Kidney (tissue), 22 donors: ENCODE data around the gene STK36. TPM values are rescaled to one million over a fixed set of nuclear protein-coding genes. Genes with fewer than 3 reads are reported as not detected.

ENCODE experiments used
- DNase-seq, 5 donors: peaks; one replicate each; pipeline ENCODE4 v3.0.0-alpha.2; 2013 to 2020
- FAIRE-seq: peaks from 2 replicates; lab custom pipeline; 2012; peaks lifted over from hg19 to GRCh38; lab: Jason Lieb, UNC
- H3K27ac ChIP-seq, 2 donors: one replicate each; pipeline ENCODE4 v1.7.0; 2013; ENCODE audit warnings: low read depth in 2 of 2, low read length in 2 of 2, inconsistent platforms in 1 of 2
- H3K27me3 ChIP-seq: one replicate; pipeline ENCODE4 v1.7.1; 2013; ENCODE audit warnings: low read length, inconsistent platforms; ENCODE audit not compliant: control insufficient read depth, insufficient read depth
- H3K36me3 ChIP-seq, 3 donors: one replicate each; pipeline versions ENCODE4 v1.7.0 to v1.7.1; 2013; ENCODE audit warnings: low read length in 3 of 3, control low read depth in 1 of 3, inconsistent platforms in 1 of 3; ENCODE audit not compliant: insufficient read depth in 3 of 3, control insufficient read depth in 2 of 3
- H3K4me1 ChIP-seq, 3 donors: one replicate each; pipeline versions ENCODE4 v1.7.0 to v1.7.1; 2013; ENCODE audit warnings: low read length in 3 of 3, inconsistent platforms in 1 of 3, low read depth in 1 of 3; ENCODE audit not compliant: control insufficient read depth in 2 of 3, insufficient read depth in 2 of 3
- H3K4me3 ChIP-seq, 3 donors: one replicate each; pipeline versions ENCODE4 v1.7.0 to v1.8.1; 2013; ENCODE audit warnings: low read length in 3 of 3, control low read depth in 1 of 3, inconsistent platforms in 1 of 3
- H3K9ac ChIP-seq, 3 donors: one replicate each; pipeline versions ENCODE4 v1.7.0 to v1.7.1; 2013; ENCODE audit warnings: low read length in 3 of 3, control low read depth in 1 of 3, inconsistent platforms in 1 of 3
- H3K9me3 ChIP-seq, 3 donors: one replicate each; pipeline versions ENCODE4 v1.7.0 to v1.7.1; 2013; ENCODE audit warnings: low read length in 3 of 3, control low read depth in 1 of 3, inconsistent platforms in 1 of 3; ENCODE audit not compliant: control insufficient read depth in 2 of 3, insufficient read depth in 1 of 3
- CTCF ChIP-seq: IDR thresholded peaks from 3 replicates; pipeline ENCODE4 v1.5.1; 2012; ENCODE audit warnings: mild to moderate bottlenecking, moderate library complexity, borderline replicate concordance; ENCODE audit not compliant: insufficient read depth; ENCODE audit errors: extremely low read depth
- intact Hi-C: fragments of 100-400 bp; cut with DNase I; formaldehyde crosslinking; loops from one replicate; pipeline ENCODE4 v1.11.1; 2022
- long read RNA-seq, 10 donors: library from polyadenylated mRNA in 1 of 10; unstranded in 1 of 10; transcript quantifications; one replicate each; pipeline ENCODE4 v2.0.0 and lab custom pipeline, GENCODE V29; 2021 to 2026
- polyA plus RNA-seq: library from polyadenylated mRNA; stranded (reverse); fragments of 350-450 nt; fragmentation: Illumina TruSeq; extraction: RNeasy Lipid Tissue Mini Kit (QIAGEN cat#74804); gene quantifications from one replicate; pipeline ENCODE4 v1.2.3, GENCODE V29; 2014; ENCODE audit warnings: low read depth, low replicate concordance; ENCODE audit not compliant: insufficient read depth
- total RNA-seq: library from RNA; stranded (reverse); fragmentation: NEBNext Ultra II Directional; extraction: Animal tissue kit (Norgen Biotek cat#: 25700); gene quantifications from one replicate; pipeline ENCODE4 v1.2.1, GENCODE V29; 2021
- donor health status: control.
- donor health status: control.
- donor health status: control.
- donor health status: control.
- donor health status: control.
- donor health status: DM: yes; HTN: yes; CAD: no.
- donor health status: Normal renal cell carcinoma (clear cell type).

The STK36 gene
- 53.7 TPM for total RNA-seq
- polyA plus RNA-seq = 18.5 TPM
- long read RNA-seq, donor 1, partial matches to known transcripts = 6 of 6 reads
- long read RNA-seq, donor 1, other reads (novel, unspliced or antisense) = 0 of 6 reads
- long read RNA-seq, donor 2, partial matches to known transcripts = 0 of 2 reads
- long read RNA-seq, donor 2, other reads (novel, unspliced or antisense) = 0 of 2 reads
- long read RNA-seq, donor 3 = 0 reads
- long read RNA-seq, donor 4, partial matches to known transcripts = 5 of 7 reads
- long read RNA-seq, donor 4, other reads (novel, unspliced or antisense) = 0 of 7 reads
- long read RNA-seq, donor 5 = 0 reads
- long read RNA-seq, donor 6 = 0 reads
- long read RNA-seq, donor 7, full-length matches to known transcripts = 2 of 9 reads
- long read RNA-seq, donor 7, partial matches to known transcripts = 4 of 9 reads
- long read RNA-seq, donor 7, other reads (novel, unspliced or antisense) = 3 of 9 reads
- long read RNA-seq, donor 8 = 0 reads
- long read RNA-seq, donor 9 = 0 reads
- long read RNA-seq, donor 10 = 0 reads

DNA sequence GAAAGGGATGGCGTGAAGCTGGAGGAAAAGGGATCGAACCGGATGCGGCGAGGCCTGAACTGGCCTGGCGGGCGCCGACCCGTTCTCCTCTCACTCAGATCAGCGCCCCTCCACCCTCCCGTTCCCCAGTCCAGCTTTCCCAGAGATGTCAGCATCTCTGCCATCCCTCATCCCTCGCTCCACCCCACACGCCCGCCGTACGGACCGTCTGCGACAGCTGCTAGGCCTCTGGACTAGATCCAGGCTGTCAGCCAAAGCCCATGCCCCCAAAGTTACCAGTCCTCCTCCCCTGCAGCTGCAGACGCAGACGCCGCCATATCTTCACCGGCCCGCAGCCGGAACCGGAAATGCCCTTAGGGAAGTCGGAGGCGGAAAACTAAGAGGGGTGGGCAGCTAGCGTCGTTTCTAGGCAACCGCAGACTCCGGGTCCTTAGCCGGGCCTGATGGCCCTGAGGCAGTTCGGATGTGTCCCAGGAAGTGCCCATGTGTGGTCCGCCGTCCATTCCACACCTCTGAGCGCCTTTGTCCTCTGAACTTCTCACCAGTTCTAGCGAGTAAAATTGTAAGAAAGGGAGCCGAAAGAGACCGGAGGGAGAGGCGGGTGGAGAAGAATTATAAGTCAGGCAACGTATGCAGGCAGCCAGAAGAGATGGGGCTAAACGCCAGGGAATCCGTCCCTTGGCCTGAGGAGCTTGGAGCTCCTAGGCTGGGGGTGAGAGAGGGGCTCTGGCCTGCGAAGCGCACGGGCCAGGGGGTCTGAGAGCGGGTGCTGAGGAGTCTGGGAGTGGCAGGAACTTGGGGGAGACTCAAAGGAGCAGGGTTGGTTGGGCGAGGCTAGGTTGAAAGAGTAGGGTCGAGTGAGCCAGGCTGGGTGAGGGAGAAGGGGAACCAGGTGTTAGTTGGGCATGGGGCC lies at the start of gene STK36, which contains the start of gene RNF25:
STK36 (plus strand) TSS at position 433 of the 913 bp plus-strand sequence. CDS start 744 bp downstream, outside the sequence.
RNF25 (minus strand) TSS at position 349 of the 913 bp plus-strand sequence; CDS start at position 317, 32 bp downstream.
- DNase-seq (peak; percentile 89 to 97 (median 95)), FAIRE-seq (no peak)
- peak within 1 kb of the TSS; percentile 1 to 69 for H3K27ac ChIP-seq
- peak within 1 kb of the TSS; percentile 89 to 97 (median 94) for H3K4me3 ChIP-seq
- H3K4me1 ChIP-seq = peaks cover 0 to 10% (median 5%) of the 10 kb centered on the region in 3 donors
- H3K27me3 ChIP-seq = no peaks in the 10 kb centered on the region
- no peaks in the 10 kb centered on the region for H3K9me3 ChIP-seq
- no peak for TF ChIP-seq CTCF
- H3K9ac ChIP-seq = peak within 1 kb of the TSS; percentile 85 to 91 (median 86)
- peaks cover 2 to 13% (median 8%) of the 10 kb centered on the region in 3 donors for H3K36me3 ChIP-seq
- intact Hi-C loops = no loop called here

GRCh38 chr2:218622606-218623365 lies 49.1 kb upstream of the STK36 start:
- no peaks in the 10 kb centered on the region for H3K27me3 ChIP-seq
- no peak overlapping the region for H3K9ac ChIP-seq
- DNase-seq = peak in 1 of 5 donors; percentile 22
- no peaks in the 10 kb centered on the region for H3K36me3 ChIP-seq
- no peak for TF ChIP-seq CTCF
- H3K9me3 ChIP-seq = no peaks in the 10 kb centered on the region
- FAIRE-seq = no peak
- no peak overlapping the region for H3K27ac ChIP-seq
- intact Hi-C loops = no loop called here
- no peaks in the 10 kb centered on the region for H3K4me1 ChIP-seq
- no peak overlapping the region for H3K4me3 ChIP-seq

DNA sequence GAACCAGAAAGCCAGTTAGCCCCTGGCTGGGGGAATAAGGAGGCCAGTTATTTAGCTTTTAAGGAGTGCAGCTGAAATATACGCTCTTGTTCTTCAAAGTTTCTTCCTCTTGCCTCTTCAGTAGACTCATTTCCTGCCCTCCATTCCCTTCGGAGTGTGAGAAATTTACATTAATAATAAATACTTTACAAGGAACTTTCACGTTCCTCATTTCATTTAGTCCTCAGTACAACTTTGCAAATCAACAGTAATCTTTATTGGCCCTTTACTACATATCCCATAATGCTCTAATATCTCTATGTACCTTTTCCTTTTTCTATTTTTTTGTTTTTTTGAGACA lies 48.5 kb upstream of the STK36 start:
- intact Hi-C loops = no loop called here
- H3K36me3 ChIP-seq = no peaks in the 10 kb centered on the region
- H3K9ac ChIP-seq = no peak overlapping the region
- FAIRE-seq (no peak), DNase-seq (no peak)
- no peak overlapping the region for H3K4me3 ChIP-seq
- no peaks in the 10 kb centered on the region for H3K4me1 ChIP-seq
- H3K9me3 ChIP-seq = no peaks in the 10 kb centered on the region
- no peak overlapping the region for H3K27ac ChIP-seq
- TF ChIP-seq CTCF = no peak
- H3K27me3 ChIP-seq = no peaks in the 10 kb centered on the region
